Ishikawa (cell line): ENCODE measurements around the gene CD302.

Source experiments
- CEBPB ChIP-seq: IDR thresholded peaks from 2 replicates; pipeline ENCODE4 v1.6.1; 2012
- EGR1 ChIP-seq: IDR thresholded peaks from 2 replicates; pipeline ENCODE4 v1.6.1; 2012
- MAX ChIP-seq: IDR thresholded peaks from 2 replicates; pipeline ENCODE4 v1.6.1; 2012
- TAF1 ChIP-seq: IDR thresholded peaks from 2 replicates; pipeline ENCODE4 v1.6.1; 2012; ENCODE audit warnings: low read depth, mild to moderate bottlenecking
- TEAD4 ChIP-seq: IDR thresholded peaks from 2 replicates; pipeline ENCODE4 v1.6.1; 2012
- ZBTB7A ChIP-seq: IDR thresholded peaks from 2 replicates; pipeline ENCODE4 v1.6.1; 2012; ENCODE audit warnings: low read depth

DNA sequence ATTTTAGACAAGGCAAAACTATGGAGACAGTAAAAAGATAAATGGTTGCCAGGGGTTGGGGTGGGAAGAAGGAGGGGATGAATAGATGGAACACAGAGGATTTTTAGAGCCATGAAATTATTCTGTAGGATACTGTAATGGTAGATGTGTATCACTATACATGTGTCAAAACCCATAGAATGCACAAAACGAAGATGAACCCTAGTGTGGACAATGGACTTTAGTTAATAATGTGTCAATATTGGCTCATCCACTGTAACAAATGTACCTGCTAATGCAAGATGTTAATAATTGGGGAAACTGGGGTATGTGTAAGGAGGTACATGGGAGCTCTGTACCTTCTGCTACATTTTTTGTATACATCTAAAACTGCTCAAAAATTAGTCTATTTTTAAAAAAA is 1.8 kb upstream of the CD302 start:
- TF ChIP-seq EGR1 (no peak), ZBTB7A (no peak), TAF1 (no peak), MAX (no peak), CEBPB (no peak), TEAD4 (no peak)
